ENCODE results near the gene NPAS3. TPM values are rescaled to one million over a fixed set of nuclear protein-coding genes. Genes with fewer than 3 reads are reported as not detected.

Gene NPAS3
- total RNA-seq, 1 donor from 2014 or later, result not detected

GRCh38 chr14:32980178-32980901, 41.7 kb downstream of the NPAS3 start:
- Mint-ChIP-seq H3K27ac (no peak overlapping the region), H3K4me1 (peaks cover 40% of the 10 kb centered on the region), H3K27me3 (ENCODE audit: insufficient read depth, low read depth) (no peaks in the 10 kb centered on the region), H3K4me3 (no peak overlapping the region), H3K9me3 (no peaks in the 10 kb centered on the region), H3K36me3 (no peaks in the 10 kb centered on the region)
- Histone ChIP-seq H3F3A (ENCODE audit: low read depth) (no peaks in the 10 kb centered on the region), H3K4me2 (no peak overlapping the region), H3K36me3 (no peaks in the 10 kb centered on the region), H3K27ac (no peak overlapping the region), H3K9ac (no peak overlapping the region), H2AFZ (replicated peaks) (no peak overlapping the region), H3K4me1 (no peaks in the 10 kb centered on the region), H4K20me1 (ENCODE audit: low read depth) (no peaks in the 10 kb centered on the region), H3K79me2 (ENCODE audit: low read depth) (no peaks in the 10 kb centered on the region), H3K4me3 (no peak overlapping the region), H3K9me3 (ENCODE audit: low read depth) (no peaks in the 10 kb centered on the region), H3K27me3 (no peaks in the 10 kb centered on the region)
- TF ChIP-seq EZH2 (IDR thresholded peaks at IDR 0.05), result no peak
- TF ChIP-seq CTCF (IDR thresholded peaks at IDR 0.05), result no peak
- no peak for TF ChIP-seq EZH2phosphoT487 (IDR thresholded peaks at IDR 0.05)
- no peak for DNase-seq (ENCODE audit: low spot score)

GRCh38 chr14:32980902-32981501, 42.3 kb downstream of the NPAS3 start:
- H3K4me3 ChIP-seq, result no peak overlapping the region
- no peaks in the 10 kb centered on the region for H3K36me3 ChIP-seq
- H3K27me3 ChIP-seq, result no peaks in the 10 kb centered on the region
- no peak overlapping the region for H3K4me2 ChIP-seq
- H3F3A ChIP-seq (ENCODE audit: low read depth), result no peaks in the 10 kb centered on the region
- DNase-seq (ENCODE audit: low spot score), result no peak
- H3K27ac ChIP-seq, result no peak overlapping the region
- no peaks in the 10 kb centered on the region for H3K79me2 ChIP-seq (ENCODE audit: low read depth)
- no peaks in the 10 kb centered on the region for H3K36me3 Mint-ChIP-seq
- no peaks in the 10 kb centered on the region for H3K9me3 Mint-ChIP-seq
- H3K27ac Mint-ChIP-seq, result no peak overlapping the region
- H4K20me1 ChIP-seq (ENCODE audit: low read depth), result no peaks in the 10 kb centered on the region
- no peak overlapping the region for H3K9ac ChIP-seq
- TF ChIP-seq EZH2phosphoT487 (IDR thresholded peaks at IDR 0.05) (no peak), CTCF (IDR thresholded peaks at IDR 0.05) (no peak), EZH2 (IDR thresholded peaks at IDR 0.05) (no peak)
- no peaks in the 10 kb centered on the region for H3K9me3 ChIP-seq (ENCODE audit: low read depth)
- H3K4me3 Mint-ChIP-seq, result no peak overlapping the region
- no peaks in the 10 kb centered on the region for H3K4me1 ChIP-seq
- no peaks in the 10 kb centered on the region for H3K27me3 Mint-ChIP-seq (ENCODE audit: insufficient read depth, low read depth)
- peaks cover 40% of the 10 kb centered on the region for H3K4me1 Mint-ChIP-seq
- H2AFZ ChIP-seq (replicated peaks), result no peak overlapping the region

GRCh38 chr14:32984241-32984930, 45.7 kb downstream of the NPAS3 start:
- no peak for TF ChIP-seq CTCF (IDR thresholded peaks at IDR 0.05)
- no peak for TF ChIP-seq EZH2 (IDR thresholded peaks at IDR 0.05)
- TF ChIP-seq EZH2phosphoT487 (IDR thresholded peaks at IDR 0.05), result no peak
- no peak for DNase-seq (ENCODE audit: low spot score)
- Histone ChIP-seq H3K79me2 (ENCODE audit: low read depth) (no peaks in the 10 kb centered on the region), H3K36me3 (no peaks in the 10 kb centered on the region), H3K4me2 (no peak overlapping the region), H2AFZ (replicated peaks) (no peak overlapping the region), H3K4me3 (no peak overlapping the region), H3K9ac (no peak overlapping the region), H3K9me3 (ENCODE audit: low read depth) (no peaks in the 10 kb centered on the region), H3F3A (ENCODE audit: low read depth) (no peaks in the 10 kb centered on the region), H3K27me3 (no peaks in the 10 kb centered on the region), H3K4me1 (peaks cover 13% of the 10 kb centered on the region), H3K27ac (no peak overlapping the region), H4K20me1 (ENCODE audit: low read depth) (no peaks in the 10 kb centered on the region)
- Mint-ChIP-seq H3K27me3 (ENCODE audit: insufficient read depth, low read depth) (no peaks in the 10 kb centered on the region), H3K36me3 (peaks cover 3% of the 10 kb centered on the region), H3K4me3 (no peak overlapping the region), H3K4me1 (peaks cover 51% of the 10 kb centered on the region), H3K27ac (peak overlapping the region; percentile 98), H3K9me3 (peaks cover 3% of the 10 kb centered on the region)
